Measurements from ENCODE around the gene DPYSL3.

Gene DPYSL3

DNA sequence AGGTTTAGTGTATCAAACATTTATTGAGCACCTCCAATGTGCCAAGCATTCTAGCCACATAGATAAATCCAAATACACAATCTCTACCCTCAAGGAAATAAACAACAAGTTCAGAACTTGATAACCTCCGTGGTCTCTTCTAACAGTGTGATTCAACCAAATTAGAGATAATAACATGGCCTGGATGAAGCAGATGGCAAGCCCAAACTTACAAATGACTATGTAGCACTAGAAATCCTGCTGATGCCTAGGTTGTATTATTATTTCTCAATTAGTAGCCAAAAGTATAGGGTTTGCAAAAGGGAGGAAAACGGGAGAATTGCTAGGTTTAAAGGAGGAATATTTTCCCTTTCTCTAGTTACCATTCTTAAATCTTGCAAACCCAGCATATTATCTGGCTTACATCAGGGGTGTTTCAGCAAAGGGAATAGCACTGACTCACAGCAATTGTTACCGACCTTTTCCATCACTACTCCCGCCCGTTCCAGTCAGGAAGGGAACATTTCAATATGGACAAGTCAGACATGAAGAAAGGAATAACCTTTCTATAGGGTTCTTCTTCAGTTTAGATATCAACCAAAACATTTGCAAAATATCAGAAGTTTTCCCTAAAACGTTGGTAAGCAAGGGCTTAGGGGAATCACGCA, 2.3 kb downstream of the DPYSL3 start:
- no peak for TF ChIP-seq EZH2 (optimal IDR thresholded peaks at IDR 0.05; ENCODE audit: low read depth, low read length)
- TF ChIP-seq EZH2phosphoT487 (IDR thresholded peaks at IDR 0.05; ENCODE audit: low read length), result no peak
- DNase-seq, result no peak
- H3K36me3 ChIP-seq (replicated peaks; ENCODE audit: insufficient read depth, low read length), result no peaks in the 10 kb centered on the region
- H3K4me1 ChIP-seq (ENCODE audit: low read length), result no peaks in the 10 kb centered on the region
- H3K27ac ChIP-seq (ENCODE audit: low read length), result no peak overlapping the region
- no peaks in the 10 kb centered on the region for H3K9me2 ChIP-seq (replicated peaks; ENCODE audit: insufficient read depth, low read length)
- H3K4me3 ChIP-seq (ENCODE audit: low read length), result no peak overlapping the region
- H3K9me3 ChIP-seq (replicated peaks; ENCODE audit: insufficient read depth, low read length), result no peaks in the 10 kb centered on the region
- no peak overlapping the region for H3K4me2 ChIP-seq (ENCODE audit: low read depth, low read length)
- no peaks in the 10 kb centered on the region for H3K79me2 ChIP-seq (ENCODE audit: low read length)
- H3F3A ChIP-seq (ENCODE audit: insufficient read depth, low read length), result no peaks in the 10 kb centered on the region
- H3K9ac ChIP-seq (ENCODE audit: low read length), result no peak overlapping the region
- H2AFZ ChIP-seq (ENCODE audit: low read length), result no peak overlapping the region
- H4K20me1 ChIP-seq (ENCODE audit: insufficient read depth, low read length), result no peaks in the 10 kb centered on the region
- H3K27me3 ChIP-seq (replicated peaks; ENCODE audit: insufficient read depth, low read length), result no peaks in the 10 kb centered on the region

DNA sequence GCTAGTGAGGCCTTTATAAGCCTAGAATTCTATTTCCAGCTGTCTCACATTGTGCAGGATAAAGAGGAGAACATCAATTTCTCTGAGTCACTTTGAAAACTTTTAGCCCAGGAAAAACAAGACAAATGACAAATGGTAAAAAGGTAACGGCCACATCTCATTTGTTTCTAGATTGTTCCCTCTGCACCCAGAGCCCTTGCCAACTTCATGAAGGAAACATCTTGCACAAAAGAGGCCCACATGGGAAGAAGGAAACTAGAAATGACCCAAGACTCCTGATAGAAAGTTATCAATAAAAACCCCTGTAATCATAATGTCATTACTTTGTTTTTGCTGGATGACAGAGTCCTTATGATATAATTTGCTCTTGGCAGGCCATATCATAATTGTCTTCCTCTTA, 5.3 kb downstream of the DPYSL3 start:
- Histone ChIP-seq H3K27me3 (replicated peaks; ENCODE audit: insufficient read depth, low read length) (no peaks in the 10 kb centered on the region), H3K4me2 (ENCODE audit: low read depth, low read length) (no peak overlapping the region), H2AFZ (ENCODE audit: low read length) (no peak overlapping the region), H3K9ac (ENCODE audit: low read length) (no peak overlapping the region), H4K20me1 (ENCODE audit: insufficient read depth, low read length) (no peaks in the 10 kb centered on the region), H3F3A (ENCODE audit: insufficient read depth, low read length) (no peaks in the 10 kb centered on the region), H3K4me1 (ENCODE audit: low read length) (no peaks in the 10 kb centered on the region), H3K9me3 (replicated peaks; ENCODE audit: insufficient read depth, low read length) (no peaks in the 10 kb centered on the region), H3K36me3 (replicated peaks; ENCODE audit: insufficient read depth, low read length) (no peaks in the 10 kb centered on the region), H3K4me3 (ENCODE audit: low read length) (no peak overlapping the region), H3K9me2 (replicated peaks; ENCODE audit: insufficient read depth, low read length) (no peaks in the 10 kb centered on the region), H3K27ac (ENCODE audit: low read length) (no peak overlapping the region), H3K79me2 (ENCODE audit: low read length) (no peaks in the 10 kb centered on the region)
- DNase-seq, result no peak
- TF ChIP-seq EZH2phosphoT487 (IDR thresholded peaks at IDR 0.05; ENCODE audit: low read length), result no peak
- TF ChIP-seq, protein P1, sequence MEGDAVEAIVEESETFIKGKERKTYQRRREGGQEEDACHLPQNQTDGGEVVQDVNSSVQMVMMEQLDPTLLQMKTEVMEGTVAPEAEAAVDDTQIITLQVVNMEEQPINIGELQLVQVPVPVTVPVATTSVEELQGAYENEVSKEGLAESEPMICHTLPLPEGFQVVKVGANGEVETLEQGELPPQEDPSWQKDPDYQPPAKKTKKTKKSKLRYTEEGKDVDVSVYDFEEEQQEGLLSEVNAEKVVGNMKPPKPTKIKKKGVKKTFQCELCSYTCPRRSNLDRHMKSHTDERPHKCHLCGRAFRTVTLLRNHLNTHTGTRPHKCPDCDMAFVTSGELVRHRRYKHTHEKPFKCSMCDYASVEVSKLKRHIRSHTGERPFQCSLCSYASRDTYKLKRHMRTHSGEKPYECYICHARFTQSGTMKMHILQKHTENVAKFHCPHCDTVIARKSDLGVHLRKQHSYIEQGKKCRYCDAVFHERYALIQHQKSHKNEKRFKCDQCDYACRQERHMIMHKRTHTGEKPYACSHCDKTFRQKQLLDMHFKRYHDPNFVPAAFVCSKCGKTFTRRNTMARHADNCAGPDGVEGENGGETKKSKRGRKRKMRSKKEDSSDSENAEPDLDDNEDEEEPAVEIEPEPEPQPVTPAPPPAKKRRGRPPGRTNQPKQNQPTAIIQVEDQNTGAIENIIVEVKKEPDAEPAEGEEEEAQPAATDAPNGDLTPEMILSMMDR (IDR thresholded peaks at IDR 0.05; ENCODE audit: low read length), result no peak
- TF ChIP-seq EZH2 (optimal IDR thresholded peaks at IDR 0.05; ENCODE audit: low read depth, low read length), result no peak

DNA sequence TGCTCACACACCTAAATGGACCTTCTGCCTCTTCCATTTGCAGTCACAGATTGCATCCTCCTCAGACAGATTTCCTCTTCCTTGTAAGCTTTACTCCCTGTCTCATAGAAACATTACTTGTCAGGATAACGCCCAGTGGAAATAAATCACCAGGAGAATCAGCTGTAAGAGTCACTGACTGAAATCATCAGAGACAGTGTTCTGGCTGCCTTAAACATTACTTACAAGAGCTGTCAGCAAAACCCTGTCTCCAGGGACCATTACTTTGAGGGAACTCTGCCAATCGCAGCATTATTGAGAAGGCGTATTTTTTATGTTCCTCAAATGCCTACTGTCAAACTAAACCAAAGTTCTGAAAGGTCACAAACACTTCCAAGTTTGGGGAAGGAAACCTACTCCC, 5.9 kb downstream of the DPYSL3 start:
- H3K27me3 ChIP-seq (replicated peaks; ENCODE audit: insufficient read depth, low read length), result no peaks in the 10 kb centered on the region
- H3K4me2 ChIP-seq (ENCODE audit: low read depth, low read length), result no peak overlapping the region
- no peak for DNase-seq
- no peak overlapping the region for H3K27ac ChIP-seq (ENCODE audit: low read length)
- no peaks in the 10 kb centered on the region for H3K9me3 ChIP-seq (replicated peaks; ENCODE audit: insufficient read depth, low read length)
- H3K9ac ChIP-seq (ENCODE audit: low read length), result no peak overlapping the region
- no peaks in the 10 kb centered on the region for H3K9me2 ChIP-seq (replicated peaks; ENCODE audit: insufficient read depth, low read length)
- H3K36me3 ChIP-seq (replicated peaks; ENCODE audit: insufficient read depth, low read length), result no peaks in the 10 kb centered on the region
- H4K20me1 ChIP-seq (ENCODE audit: insufficient read depth, low read length), result no peaks in the 10 kb centered on the region
- H3K79me2 ChIP-seq (ENCODE audit: low read length), result no peaks in the 10 kb centered on the region
- H3K4me3 ChIP-seq (ENCODE audit: low read length), result no peak overlapping the region
- no peak overlapping the region for H2AFZ ChIP-seq (ENCODE audit: low read length)
- TF ChIP-seq EZH2phosphoT487 (IDR thresholded peaks at IDR 0.05; ENCODE audit: low read length), result no peak
- TF ChIP-seq EZH2 (optimal IDR thresholded peaks at IDR 0.05; ENCODE audit: low read depth, low read length), result no peak
- TF ChIP-seq, protein P1 (IDR thresholded peaks at IDR 0.05; ENCODE audit: low read length), result no peak
- H3K4me1 ChIP-seq (ENCODE audit: low read length), result no peaks in the 10 kb centered on the region
- no peaks in the 10 kb centered on the region for H3F3A ChIP-seq (ENCODE audit: insufficient read depth, low read length)

DNA sequence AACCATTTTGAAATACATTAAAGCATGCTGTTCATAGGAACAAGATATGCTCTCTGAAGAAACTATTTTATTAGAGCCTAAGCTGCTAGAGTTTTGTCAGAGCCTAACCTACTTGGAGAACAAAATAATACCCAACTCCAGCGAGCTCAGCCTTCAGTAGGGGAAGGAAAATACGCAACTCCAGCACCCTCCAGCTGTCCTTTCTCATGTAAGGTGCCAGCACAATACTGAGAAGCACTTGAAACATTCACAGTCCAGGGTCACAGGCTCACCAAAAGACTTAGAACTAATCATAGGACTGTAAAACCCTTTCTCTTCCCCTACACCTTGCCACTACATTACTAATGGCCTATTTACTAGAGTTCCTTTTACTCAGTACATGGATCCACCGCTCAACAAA, 18.9 kb downstream of the DPYSL3 start:
- H3K27me3 ChIP-seq (replicated peaks; ENCODE audit: insufficient read depth, low read length), result no peaks in the 10 kb centered on the region
- no peak overlapping the region for H3K27ac ChIP-seq (ENCODE audit: low read length)
- H3K4me3 ChIP-seq (ENCODE audit: low read length), result no peak overlapping the region
- no peak for TF ChIP-seq EZH2 (optimal IDR thresholded peaks at IDR 0.05; ENCODE audit: low read depth, low read length)
- TF ChIP-seq, protein P1 (IDR thresholded peaks at IDR 0.05; ENCODE audit: low read length), result no peak
- TF ChIP-seq EZH2phosphoT487 (IDR thresholded peaks at IDR 0.05; ENCODE audit: low read length), result no peak
- no peaks in the 10 kb centered on the region for H3K36me3 ChIP-seq (replicated peaks; ENCODE audit: insufficient read depth, low read length)
- no peaks in the 10 kb centered on the region for H3K79me2 ChIP-seq (ENCODE audit: low read length)
- no peaks in the 10 kb centered on the region for H3F3A ChIP-seq (ENCODE audit: insufficient read depth, low read length)
- H4K20me1 ChIP-seq (ENCODE audit: insufficient read depth, low read length), result no peaks in the 10 kb centered on the region
- H3K9me2 ChIP-seq (replicated peaks; ENCODE audit: insufficient read depth, low read length), result no peaks in the 10 kb centered on the region
- H2AFZ ChIP-seq (ENCODE audit: low read length), result no peak overlapping the region
- no peaks in the 10 kb centered on the region for H3K9me3 ChIP-seq (replicated peaks; ENCODE audit: insufficient read depth, low read length)
- no peaks in the 10 kb centered on the region for H3K4me1 ChIP-seq (ENCODE audit: low read length)
- no peak overlapping the region for H3K4me2 ChIP-seq (ENCODE audit: low read depth, low read length)
- no peak overlapping the region for H3K9ac ChIP-seq (ENCODE audit: low read length)
- DNase-seq, result no peak
